Measurements from ENCODE around the gene TMEM158.

TMEM158 gene

GRCh38 chr3:45205126-45205525 is 21.0 kb downstream of the TMEM158 start:
- TF ChIP-seq CTCF (IDR thresholded peaks at IDR 0.05; ENCODE audit: insufficient read depth, low read length, missing control alignments) = no peak
- ChIA-PET CTCF (interaction anchor here (1.1 to 17.1 kb wide), 6 partner anchors 8 to 165 kb away, joined by 3 to 621 read pairs (median 4); partner anchors contain the start of gene TMEM158), POLR2A (no interaction called here)
- no peak for DNase-seq (ENCODE audit: low read depth, low spot score)
- no peak overlapping the region for H3K4me3 ChIP-seq (ENCODE audit: low read depth, low read length)

GRCh38 chr3:45204136-45204535 is 22.0 kb downstream of the TMEM158 start:
- peak; percentile 46 for DNase-seq (ENCODE audit: low read depth, low spot score)
- ChIA-PET POLR2A (no interaction called here), CTCF (interaction anchor here (0.7 to 17.1 kb wide), 4 partner anchors 22 to 164 kb away, joined by 3 to 621 read pairs (median 6); partner anchors contain the start of gene TMEM158)
- H3K4me3 ChIP-seq (ENCODE audit: low read depth, low read length) = no peak overlapping the region
- TF ChIP-seq CTCF (IDR thresholded peaks at IDR 0.05; ENCODE audit: insufficient read depth, low read length, missing control alignments) = no peak

GRCh38 chr3:45199837-45200648 is 26.0 kb downstream of the TMEM158 start:
- ChIA-PET POLR2A (interaction anchor here (1.1 kb wide), 1 partner anchor 19 kb away, joined by 3 read pairs; no protein-coding TSS in a partner anchor), CTCF (interaction anchor here (0.6 to 2.6 kb wide), 11 partner anchors 9 to 308 kb away, joined by 3 to 22 read pairs (median 4); no protein-coding TSS in a partner anchor)
- DNase-seq (ENCODE audit: low read depth, low spot score) = peak; percentile 50
- TF ChIP-seq CTCF (IDR thresholded peaks at IDR 0.05; ENCODE audit: insufficient read depth, low read length, missing control alignments) = no peak
- H3K4me3 ChIP-seq (ENCODE audit: low read depth, low read length) = peak overlapping the region; percentile 15

- POLR2A ChIA-PET = interaction anchor here (0.6 to 0.7 kb wide), 2 partner anchors 44 to 444 kb away, joined by 3 read pairs; no protein-coding TSS in a partner anchor
- CTCF ChIA-PET = interaction anchor here (0.6 to 2.6 kb wide), 7 partner anchors 12 to 160 kb away, joined by 3 to 22 read pairs (median 4); no protein-coding TSS in a partner anchor
- H3K4me3 ChIP-seq (ENCODE audit: low read depth, low read length) = no peak overlapping the region
- no peak for DNase-seq (ENCODE audit: low read depth, low spot score)
- TF ChIP-seq CTCF (IDR thresholded peaks at IDR 0.05; ENCODE audit: insufficient read depth, low read length, missing control alignments) = no peak
These were observed 27.5 kb downstream of the TMEM158 start for GRCh38 chr3:45198264-45199260.

GRCh38 chr3:45194791-45195190 is 31.3 kb downstream of the TMEM158 start:
- ChIA-PET CTCF (interaction anchor here (1.3 kb wide), 2 partner anchors 31 to 46 kb away, joined by 3 read pairs; no protein-coding TSS in a partner anchor), POLR2A (no interaction called here)
- no peak for TF ChIP-seq CTCF (IDR thresholded peaks at IDR 0.05; ENCODE audit: insufficient read depth, low read length, missing control alignments)
- H3K4me3 ChIP-seq (ENCODE audit: low read depth, low read length) = no peak overlapping the region
- no peak for DNase-seq (ENCODE audit: low read depth, low spot score)

All from AG04449 (cell line).